NCI-H1694 (cell line): ENCODE results near the gene RAB3A.

Source experiments
- DNase-seq: peaks from one replicate; lab custom pipeline; 2025; lab: John Stamatoyannopoulos, UW

RAB3A gene, protein sequence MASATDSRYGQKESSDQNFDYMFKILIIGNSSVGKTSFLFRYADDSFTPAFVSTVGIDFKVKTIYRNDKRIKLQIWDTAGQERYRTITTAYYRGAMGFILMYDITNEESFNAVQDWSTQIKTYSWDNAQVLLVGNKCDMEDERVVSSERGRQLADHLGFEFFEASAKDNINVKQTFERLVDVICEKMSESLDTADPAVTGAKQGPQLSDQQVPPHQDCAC

DNA sequence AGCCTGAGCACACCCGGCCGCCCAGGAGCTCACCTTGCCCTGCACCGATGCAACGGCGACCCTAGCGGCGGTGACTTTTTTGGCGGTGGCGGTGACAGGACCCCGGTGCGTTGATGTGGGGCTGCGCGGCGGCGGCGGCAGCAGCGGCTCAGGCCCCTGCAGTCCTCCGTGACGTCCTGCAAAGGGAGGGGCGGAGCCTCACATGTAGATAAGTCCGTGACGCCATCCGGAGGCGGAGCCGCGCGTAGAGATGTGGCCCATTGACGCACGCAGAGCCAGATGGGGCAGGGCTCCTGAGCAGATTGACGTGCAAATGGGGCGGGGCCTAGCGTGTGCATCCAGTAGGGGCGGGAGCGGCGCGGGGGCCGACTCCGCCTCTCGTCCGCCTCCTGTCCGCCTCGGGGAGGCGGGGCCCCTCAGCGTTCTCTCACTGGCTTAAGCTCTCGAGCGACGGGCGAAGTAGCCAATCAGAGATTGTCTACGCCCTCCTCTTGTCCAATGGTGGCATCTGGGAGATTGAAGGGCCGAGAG lies at the start of gene RAB3A:
Gene RAB3A, minus strand, starts transcription at position 180 of the 531 bp plus-strand sequence. CDS start 1,302 bp downstream, outside the sequence.
- DNase-seq = peak; percentile 99

- no peak for DNase-seq
These were observed 49.3 kb upstream of the RAB3A start for GRCh38 chr19:18253130-18253529.

DNA sequence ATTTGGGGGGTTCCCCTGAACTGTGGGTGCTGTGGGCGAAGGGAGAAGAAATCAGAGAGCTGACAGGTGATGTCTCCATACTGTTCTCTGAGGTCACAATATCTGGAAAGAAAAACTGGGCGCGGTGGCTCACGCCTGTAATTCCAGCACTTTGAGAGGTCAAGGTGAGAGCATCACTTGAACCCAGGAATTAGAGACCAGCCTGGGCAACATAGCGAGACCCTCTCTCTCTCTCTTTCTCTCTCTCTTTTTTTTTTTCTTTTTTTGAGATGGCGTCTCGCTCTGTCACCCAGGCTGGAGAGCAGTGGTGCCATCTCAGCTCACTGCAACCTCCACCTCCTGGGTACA lies 48.5 kb upstream of the RAB3A start:
- DNase-seq = no peak

- DNase-seq = peak; percentile 85
These were observed 47.9 kb upstream of the RAB3A start for GRCh38 chr19:18251587-18252369.

GRCh38 chr19:18249834-18250233 lies 46.0 kb upstream of the RAB3A start:
- no peak for DNase-seq

GRCh38 chr19:18245297-18245696 lies 41.5 kb upstream of the RAB3A start:
- DNase-seq = no peak

DNA sequence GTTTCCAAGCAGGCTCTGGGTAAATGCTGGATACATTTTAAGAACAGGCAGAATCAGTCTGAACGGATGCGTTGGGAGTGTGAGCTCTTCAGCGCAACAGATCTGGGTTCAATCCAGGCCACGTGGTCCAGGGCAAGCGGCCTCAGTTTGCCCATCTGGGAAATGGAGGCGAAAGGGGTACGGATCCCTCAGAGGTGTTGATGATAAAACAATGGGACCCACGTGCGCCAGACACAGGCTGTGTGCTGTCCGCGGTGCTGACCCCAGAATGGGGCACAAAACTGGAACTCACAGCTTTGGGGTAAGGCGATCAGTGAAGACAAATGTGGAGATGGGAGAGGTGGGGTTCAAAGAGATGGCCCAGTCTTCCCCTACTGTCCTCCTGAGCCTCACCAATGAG lies 35.5 kb upstream of the RAB3A start:
- DNase-seq = no peak

DNA sequence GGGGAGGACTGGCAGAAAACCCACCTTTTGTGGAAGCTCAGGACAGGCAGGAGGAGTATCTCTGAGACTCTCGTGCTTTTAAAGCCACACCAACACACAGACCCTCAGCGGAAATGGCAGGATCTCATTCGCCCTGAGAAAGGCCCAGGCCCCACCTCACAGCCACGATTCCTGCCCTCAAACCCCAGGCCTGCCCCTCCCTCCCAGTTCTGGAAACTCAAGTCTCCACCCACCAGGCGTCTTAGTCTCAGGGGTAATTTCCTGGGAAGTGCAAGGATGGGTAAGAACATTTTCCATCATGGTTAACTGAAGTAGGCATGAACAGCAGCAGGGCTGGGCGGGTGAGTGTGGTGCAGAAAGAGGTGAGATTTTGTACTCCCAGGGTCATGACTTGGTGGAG lies 30.4 kb upstream of the RAB3A start:
- no peak for DNase-seq

DNA sequence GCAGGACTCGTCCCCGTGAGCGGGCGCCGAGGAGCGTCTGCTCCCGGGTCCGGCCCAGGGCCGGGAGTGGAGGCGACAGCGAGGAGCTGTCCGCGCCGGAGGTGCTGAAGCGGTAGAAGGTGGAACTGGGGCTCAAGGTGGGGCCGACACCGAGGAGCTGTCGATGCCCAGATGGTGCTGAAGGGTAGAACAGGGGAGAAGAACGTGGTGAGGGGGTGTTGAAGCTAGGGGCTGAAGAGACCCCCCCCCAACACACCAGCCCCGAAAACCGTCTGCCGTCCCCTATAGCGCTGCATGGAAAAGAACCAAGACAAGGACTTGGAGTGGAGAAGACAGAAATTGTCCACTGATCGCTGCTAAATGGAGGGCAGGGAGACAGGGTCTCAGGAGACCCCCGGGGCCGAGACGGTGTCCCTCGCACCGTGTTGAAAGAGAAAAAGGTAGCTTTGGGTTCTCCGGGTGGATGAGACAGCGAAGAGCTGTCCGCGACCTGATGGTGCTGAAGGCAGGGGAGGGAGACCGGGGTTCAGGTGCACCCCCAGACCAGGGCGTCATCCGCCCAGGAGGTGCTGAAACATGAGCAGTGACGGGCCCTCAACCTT lies 29.5 kb upstream of the RAB3A start:
- no peak for DNase-seq

DNA sequence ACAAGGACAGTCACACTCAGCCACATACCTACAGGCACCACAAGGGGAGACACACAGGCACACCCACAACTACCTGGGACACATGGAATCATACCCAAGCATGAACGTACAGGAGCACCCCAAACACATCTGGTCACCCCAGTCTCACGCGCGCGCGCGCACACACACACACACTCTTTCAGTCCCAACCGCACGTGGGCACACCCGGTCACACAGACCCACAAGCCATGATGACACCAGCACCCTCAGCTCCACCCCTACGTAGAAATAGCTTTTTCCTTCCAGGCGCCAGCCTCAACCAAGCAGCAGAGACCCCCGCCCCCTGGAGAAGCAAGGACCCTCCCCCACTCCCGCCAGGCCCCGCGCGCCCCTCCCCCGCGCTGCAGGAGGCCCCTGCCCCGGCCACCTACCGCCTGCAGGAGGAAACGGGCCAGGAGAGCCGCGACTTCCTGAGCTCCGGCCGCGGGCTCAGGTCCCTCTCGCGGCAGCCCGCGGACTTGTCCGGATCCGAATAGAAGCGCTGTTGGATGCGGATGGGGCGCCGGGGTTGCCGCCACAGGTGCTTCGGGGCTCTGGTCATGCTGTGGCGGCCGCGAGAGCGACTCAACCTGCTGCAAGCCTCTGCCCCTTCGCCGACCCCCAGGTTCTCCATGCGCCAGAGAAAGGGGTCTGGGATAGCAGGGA lies 28.8 kb upstream of the RAB3A start:
- peak; percentile 15 for DNase-seq

DNA sequence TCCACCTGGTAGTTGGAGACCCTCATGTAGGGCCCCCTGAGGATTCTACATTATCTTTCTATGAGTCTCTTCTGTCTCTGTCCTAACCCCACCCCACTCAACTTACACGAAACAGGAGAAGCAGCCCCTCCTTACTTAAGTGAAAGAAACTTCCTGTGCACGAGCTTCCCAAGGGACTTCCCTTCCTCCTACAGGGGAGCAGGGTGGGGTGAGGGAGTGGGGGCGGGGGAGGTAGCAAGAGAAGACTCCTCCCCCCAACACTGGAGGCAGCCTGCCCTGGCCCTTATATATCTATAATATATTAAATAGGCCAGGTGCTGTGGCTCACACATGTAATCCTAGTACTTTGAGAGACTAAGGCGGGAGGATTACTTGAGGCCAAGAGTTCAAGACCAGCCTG lies 27.9 kb upstream of the RAB3A start:
- DNase-seq = no peak

- DNase-seq = no peak
These were observed 27.3 kb upstream of the RAB3A start for GRCh38 chr19:18230941-18231734.

- DNase-seq = no peak
These were observed 26.1 kb upstream of the RAB3A start for GRCh38 chr19:18229915-18230314.

GRCh38 chr19:18229474-18229873 lies 25.6 kb upstream of the RAB3A start:
- DNase-seq = no peak

DNA sequence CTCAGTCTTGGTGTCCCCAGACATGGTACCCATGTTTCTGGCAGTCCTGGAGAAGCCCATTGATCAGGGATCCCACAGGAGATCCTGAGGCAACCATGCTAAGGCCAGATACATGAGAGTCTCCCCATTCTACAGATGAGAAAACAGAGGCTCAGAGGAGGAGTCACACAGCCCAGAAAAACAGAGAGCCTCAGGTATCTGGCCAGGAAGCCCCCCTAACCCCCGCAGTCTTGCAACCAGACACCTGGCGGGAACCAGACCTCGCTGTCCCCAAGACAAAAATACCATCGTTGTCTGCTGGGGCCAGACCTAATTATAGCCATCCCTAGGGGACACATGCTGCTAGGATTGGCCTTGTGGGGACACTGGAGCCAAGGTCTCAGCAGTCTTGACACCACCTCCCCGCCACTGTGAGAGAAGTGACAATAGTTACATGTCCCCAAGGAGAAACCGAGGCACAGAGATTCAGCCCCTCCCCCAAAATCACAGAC lies 24.0 kb upstream of the RAB3A start:
- DNase-seq = no peak

DNA sequence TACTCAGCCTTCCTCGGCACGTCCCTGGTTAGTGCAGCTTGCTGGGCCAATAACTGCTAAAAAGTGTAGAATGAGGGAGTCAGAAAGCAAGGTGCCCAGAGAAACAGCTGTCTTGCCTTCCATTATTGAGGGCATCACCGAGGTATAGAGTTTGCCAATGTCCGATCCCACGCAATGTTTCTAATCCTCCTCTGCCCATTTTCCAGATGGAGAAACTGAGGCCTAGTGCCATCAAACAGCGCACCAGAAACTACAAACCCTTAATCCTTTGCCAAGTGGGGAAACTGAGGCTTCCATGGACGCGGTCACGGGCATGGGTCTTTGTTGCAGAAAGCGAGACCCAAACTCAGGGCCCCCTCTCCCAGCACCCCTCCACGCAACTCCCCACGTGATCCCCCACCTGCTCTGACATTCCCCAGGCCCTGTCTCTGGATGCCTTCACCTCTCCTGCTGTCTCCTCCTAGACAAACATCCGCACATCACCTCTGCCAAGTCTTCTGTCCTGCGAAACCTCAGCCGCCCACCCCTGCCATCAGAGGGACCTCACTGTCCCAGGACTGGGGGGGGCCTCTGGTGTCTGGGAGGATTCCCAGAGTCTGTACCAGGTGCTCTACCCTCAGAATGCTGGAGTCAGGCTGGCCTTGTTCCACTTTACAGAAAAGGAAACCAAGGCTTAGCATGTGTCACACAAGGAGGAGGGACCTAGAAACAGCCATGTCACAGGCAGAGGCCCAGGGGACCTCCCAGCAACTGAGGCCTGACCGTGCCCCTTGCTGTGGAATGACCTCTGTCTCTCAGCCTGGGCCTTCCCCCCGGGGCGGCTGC lies 23.3 kb upstream of the RAB3A start:
- no peak for DNase-seq

GRCh38 chr19:18225702-18226468 lies 22.0 kb upstream of the RAB3A start, which contains the start of gene PDE4C:
Gene PDE4C, minus strand, starts transcription at chr19:18226438. Its CDS starts 23 bp downstream, at chr19:18226415.
- no peak for DNase-seq

DNA sequence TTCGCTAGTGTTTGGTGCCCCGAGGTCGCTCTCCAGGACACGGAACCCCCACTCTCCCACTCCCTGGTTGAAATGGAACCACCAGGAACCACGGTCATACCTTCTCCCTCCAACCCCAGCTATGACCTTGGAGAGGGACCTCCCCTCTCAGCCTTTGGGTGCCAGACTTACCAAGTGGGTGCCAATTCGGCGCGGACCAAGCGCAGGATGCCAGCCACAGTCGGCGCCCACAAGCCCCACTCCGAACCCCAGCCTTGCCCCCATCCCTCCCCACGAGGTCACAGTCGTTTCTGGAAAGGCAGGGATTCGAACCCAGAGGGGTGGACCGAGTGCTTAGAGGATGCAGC lies 21.5 kb upstream of the RAB3A start:
- DNase-seq = no peak

DNA sequence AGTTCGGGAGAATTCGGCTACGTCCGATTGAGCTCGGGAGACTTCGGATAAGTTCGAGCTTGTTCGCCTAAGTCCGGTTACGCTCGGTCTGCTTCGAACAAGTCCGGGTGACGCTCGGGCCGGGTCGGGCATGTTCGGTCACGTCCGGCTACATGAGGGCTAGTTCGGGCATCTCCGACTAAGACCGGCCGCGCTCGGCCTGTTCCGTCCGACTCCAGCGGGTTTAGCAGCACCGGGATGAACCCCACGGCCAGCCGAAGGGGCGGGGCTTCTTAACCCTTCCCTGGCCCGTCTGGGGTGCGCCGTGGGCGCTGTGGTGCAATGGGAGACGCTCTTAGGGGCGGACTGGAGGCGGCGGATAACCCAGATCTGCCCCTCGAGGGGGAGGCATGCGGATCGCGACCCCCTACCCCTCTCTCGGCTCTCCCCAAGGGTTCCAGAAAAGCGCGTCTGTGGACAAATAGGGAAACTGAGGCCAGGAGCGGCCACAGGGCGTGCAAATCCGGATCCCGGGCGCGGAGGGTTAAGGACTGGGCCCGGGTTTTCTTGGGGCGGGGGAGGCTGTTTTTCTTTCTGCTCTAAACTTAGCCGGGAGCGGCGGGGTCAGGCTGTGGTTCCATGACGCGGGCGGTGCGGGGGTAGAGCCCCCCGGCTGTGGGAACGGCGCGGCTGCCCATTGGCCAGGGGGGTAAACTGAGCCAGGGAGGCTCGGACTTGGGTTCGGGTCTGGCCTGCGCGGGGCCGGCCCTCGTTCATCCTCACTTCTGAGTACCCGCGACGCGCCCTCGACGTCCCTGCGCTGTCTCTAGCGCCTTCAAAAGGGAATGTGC lies 20.9 kb upstream of the RAB3A start:
- peak; percentile 68 for DNase-seq
